Upper lobe of right lung (tissue), 1 donor: ENCODE measurements around the gene OR51B2. TPM values are rescaled to one million over a fixed set of nuclear protein-coding genes. Genes with fewer than 3 reads are reported as not detected.
"Not testable (repeated sequence)": the region's sequence is repeated elsewhere in the genome, so short reads cannot be mapped to it uniquely, and the experiment has no call there.

Experiments
- ATAC-seq: fragments of 200-7000 bp; cut with Tn5 transposase; one replicate; pipeline ENCODE4 v1.9.1; 2020; ENCODE audit warnings: mild to moderate bottlenecking, moderate library complexity
- DNase-seq: peaks from one replicate; pipeline ENCODE4 v3.0.0-alpha.2; 2020
- H3K27ac ChIP-seq: fragments of 200-600 bp; one replicate; pipeline ENCODE4 v1.8.0; 2022
- H3K27me3 ChIP-seq: fragments of 200-600 bp; one replicate; pipeline ENCODE4 v1.8.0; 2022; ENCODE audit warnings: mild to moderate bottlenecking
- H3K36me3 ChIP-seq: fragments of 200-600 bp; one replicate; pipeline ENCODE4 v1.8.0; 2022
- H3K4me1 ChIP-seq: fragments of 200-600 bp; one replicate; pipeline ENCODE4 v1.8.0; 2022
- H3K4me3 ChIP-seq: fragments of 200-600 bp; one replicate; pipeline ENCODE4 v1.8.0; 2022; ENCODE audit warnings: mild to moderate bottlenecking
- H3K9me3 ChIP-seq: fragments of 200-600 bp; one replicate; pipeline ENCODE4 v1.8.0; 2022
- intact Hi-C: fragments of 100-400 bp; cut with DNase I; formaldehyde crosslinking; loops from one replicate; pipeline ENCODE4 v1.11.0; 2022
- total RNA-seq: library from RNA; stranded (reverse); fragmentation: NEBNext Ultra II Directional; extraction: Animal tissue kit (Norgen Biotek cat#: 25700); gene quantifications from one replicate; pipeline ENCODE4 v1.2.1, GENCODE V29; 2021
- TF ChIP-seq, protein P1 (sequence below): fragments of 200-600 bp; IDR thresholded peaks from one replicate; pipeline ENCODE4 v1.8.0; 2022; ENCODE audit warnings: antibody characterized with exemption
- donor health status: DM: no; HTN: yes; CAD: no; lungs with severe emphysema.

OR51B2 gene
- total RNA-seq, 1 donor from 2014 or later: not detected

DNA sequence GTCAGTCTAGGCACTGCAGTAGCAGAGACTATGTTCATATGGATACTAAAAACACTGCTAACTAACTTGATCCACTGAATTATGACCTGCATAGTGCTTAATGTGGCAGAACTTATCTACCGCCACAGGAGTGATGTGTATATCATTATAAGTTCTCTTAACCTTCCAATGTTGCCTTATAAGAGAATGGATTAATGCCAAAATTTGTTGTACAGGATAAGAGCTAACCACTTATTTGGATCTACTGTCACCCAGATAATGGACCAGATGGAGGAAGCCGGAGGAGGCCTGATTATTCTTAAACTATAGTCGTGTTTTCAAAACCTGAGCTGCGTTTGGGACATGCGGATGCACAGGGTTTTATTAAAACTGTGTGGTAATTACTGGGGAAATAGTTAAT lies 20.5 kb downstream of the OR51B2 start:
- H3K27me3 ChIP-seq: no peaks in the 10 kb centered on the region
- ATAC-seq: no peak
- TF ChIP-seq, protein P1, sequence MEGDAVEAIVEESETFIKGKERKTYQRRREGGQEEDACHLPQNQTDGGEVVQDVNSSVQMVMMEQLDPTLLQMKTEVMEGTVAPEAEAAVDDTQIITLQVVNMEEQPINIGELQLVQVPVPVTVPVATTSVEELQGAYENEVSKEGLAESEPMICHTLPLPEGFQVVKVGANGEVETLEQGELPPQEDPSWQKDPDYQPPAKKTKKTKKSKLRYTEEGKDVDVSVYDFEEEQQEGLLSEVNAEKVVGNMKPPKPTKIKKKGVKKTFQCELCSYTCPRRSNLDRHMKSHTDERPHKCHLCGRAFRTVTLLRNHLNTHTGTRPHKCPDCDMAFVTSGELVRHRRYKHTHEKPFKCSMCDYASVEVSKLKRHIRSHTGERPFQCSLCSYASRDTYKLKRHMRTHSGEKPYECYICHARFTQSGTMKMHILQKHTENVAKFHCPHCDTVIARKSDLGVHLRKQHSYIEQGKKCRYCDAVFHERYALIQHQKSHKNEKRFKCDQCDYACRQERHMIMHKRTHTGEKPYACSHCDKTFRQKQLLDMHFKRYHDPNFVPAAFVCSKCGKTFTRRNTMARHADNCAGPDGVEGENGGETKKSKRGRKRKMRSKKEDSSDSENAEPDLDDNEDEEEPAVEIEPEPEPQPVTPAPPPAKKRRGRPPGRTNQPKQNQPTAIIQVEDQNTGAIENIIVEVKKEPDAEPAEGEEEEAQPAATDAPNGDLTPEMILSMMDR: no peak
- H3K27ac ChIP-seq: no peak overlapping the region
- no peak for DNase-seq
- intact Hi-C loops: no loop called here
- no peaks in the 10 kb centered on the region for H3K36me3 ChIP-seq
- no peaks in the 10 kb centered on the region for H3K9me3 ChIP-seq
- no peak overlapping the region for H3K4me3 ChIP-seq
- H3K4me1 ChIP-seq: no peaks in the 10 kb centered on the region

DNA sequence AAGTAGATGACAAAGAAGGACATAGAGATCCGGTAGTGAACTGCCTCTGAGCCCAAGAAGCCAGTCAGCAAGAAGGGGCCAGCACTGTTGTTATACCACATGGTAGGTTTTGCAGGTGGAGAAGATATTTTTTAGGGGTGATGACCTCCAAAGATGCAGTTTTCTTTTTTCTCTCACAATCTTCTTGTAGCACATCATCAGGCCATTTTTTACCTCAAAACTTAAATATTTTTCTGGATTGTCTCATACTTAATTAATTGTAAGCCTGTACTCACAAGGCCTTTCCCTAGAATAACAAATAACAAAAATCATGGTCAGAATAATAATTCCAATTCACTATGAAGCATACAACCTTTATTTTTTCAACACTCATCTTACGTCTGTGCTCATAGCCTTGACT lies 22.3 kb downstream of the OR51B2 start, which contains the start of gene OR51B4:
Gene OR51B4, minus strand, starts transcription at position 101 of the 400 bp plus-strand sequence. Its CDS starts 0 bp downstream, at position 101.
- Histone ChIP-seq H3K4me1 (no peaks in the 10 kb centered on the region), H3K4me3 (no peak within 1 kb of the TSS), H3K36me3 (no peaks in the 10 kb centered on the region), H3K27ac (no peak within 1 kb of the TSS), H3K9me3 (no peaks in the 10 kb centered on the region), H3K27me3 (no peaks in the 10 kb centered on the region)
- intact Hi-C loops: no loop called here
- no peak for ATAC-seq
- TF ChIP-seq, protein P1: no peak
- no peak for DNase-seq

DNA sequence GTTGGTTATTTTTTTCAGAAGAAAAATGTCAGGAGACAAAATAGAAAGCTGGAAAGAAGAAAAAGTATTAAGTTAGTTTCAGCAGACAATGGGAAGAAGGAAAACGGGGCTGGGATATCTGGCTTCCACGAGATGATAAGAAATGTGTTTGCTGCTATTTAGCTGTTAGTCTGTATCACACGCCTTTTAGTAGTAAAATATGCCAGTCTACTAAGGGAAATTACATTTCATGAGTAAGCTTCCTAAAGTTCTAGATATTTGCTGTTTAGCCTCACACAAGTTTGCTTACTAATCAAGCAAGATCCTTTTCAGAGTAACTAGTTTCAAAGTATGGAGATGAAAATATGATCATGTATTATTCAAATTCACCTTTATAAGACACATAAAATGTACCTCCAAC lies 23.8 kb downstream of the OR51B2 start:
- DNase-seq (no peak), ATAC-seq (no peak)
- Histone ChIP-seq H3K27me3 (no peaks in the 10 kb centered on the region), H3K4me1 (no peaks in the 10 kb centered on the region), H3K36me3 (no peaks in the 10 kb centered on the region), H3K27ac (no peak overlapping the region), H3K4me3 (no peak overlapping the region), H3K9me3 (no peaks in the 10 kb centered on the region)
- TF ChIP-seq, protein P1: no peak
- intact Hi-C loops: no loop called here

DNA sequence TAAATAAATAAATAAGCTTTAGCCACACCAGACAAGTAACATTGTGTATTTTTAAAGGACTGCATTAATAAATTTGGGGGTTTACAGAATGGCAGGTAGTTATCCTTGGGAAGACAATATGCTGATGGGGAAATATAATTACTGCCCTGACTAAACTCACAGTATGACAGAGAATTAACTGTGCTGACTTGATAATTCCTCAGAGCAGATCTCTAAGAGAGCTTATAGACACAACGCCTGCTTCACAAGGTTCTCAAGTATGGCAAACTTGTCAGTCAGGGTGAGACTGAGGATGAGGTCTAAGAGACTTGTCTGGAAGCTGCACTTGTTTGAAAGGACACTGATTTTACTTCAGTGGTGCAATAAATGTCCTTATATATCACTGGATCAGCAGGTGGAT lies 25.6 kb downstream of the OR51B2 start:
- Histone ChIP-seq H3K36me3 (no peaks in the 10 kb centered on the region), H3K27ac (no peak overlapping the region), H3K4me1 (no peaks in the 10 kb centered on the region), H3K9me3 (no peaks in the 10 kb centered on the region), H3K27me3 (no peaks in the 10 kb centered on the region), H3K4me3 (no peak overlapping the region)
- TF ChIP-seq, protein P1: no peak
- ATAC-seq (no peak), DNase-seq (no peak)
- intact Hi-C loops: no loop called here

DNA sequence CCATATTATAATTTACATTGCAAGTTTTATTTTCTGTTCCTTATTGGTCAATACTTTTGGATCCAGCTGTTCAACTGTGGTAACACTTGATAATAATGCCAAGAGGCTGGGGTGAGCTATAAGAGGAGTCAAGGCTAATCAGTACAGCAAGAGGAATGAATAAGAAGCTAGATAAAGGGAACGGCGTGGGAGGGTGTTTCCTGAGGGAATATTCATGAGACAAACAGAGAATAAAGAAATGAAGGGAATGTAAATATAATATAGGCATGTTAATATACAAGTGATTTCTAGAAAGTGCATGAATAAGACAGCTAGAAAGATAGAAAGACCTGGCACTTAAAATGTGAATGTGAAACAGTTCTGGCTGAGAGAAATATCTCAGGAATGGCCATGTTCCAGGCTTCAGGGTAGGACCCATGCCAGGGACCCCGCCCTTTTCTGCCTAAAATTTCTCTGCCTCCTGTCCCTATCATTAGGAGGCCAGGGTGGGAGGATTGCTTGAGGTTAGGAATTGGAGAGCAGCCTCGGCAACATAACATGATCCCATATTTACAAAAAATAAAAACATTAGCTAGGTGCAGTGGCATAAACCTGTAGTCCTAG lies 26.3 kb downstream of the OR51B2 start:
- TF ChIP-seq, protein P1: no peak
- Histone ChIP-seq H3K36me3 (no peaks in the 10 kb centered on the region), H3K9me3 (no peaks in the 10 kb centered on the region), H3K4me3 (no peak overlapping the region), H3K4me1 (no peaks in the 10 kb centered on the region), H3K27me3 (no peaks in the 10 kb centered on the region), H3K27ac (no peak overlapping the region)
- no peak for DNase-seq
- intact Hi-C loops: no loop called here
- ATAC-seq: no peak

DNA sequence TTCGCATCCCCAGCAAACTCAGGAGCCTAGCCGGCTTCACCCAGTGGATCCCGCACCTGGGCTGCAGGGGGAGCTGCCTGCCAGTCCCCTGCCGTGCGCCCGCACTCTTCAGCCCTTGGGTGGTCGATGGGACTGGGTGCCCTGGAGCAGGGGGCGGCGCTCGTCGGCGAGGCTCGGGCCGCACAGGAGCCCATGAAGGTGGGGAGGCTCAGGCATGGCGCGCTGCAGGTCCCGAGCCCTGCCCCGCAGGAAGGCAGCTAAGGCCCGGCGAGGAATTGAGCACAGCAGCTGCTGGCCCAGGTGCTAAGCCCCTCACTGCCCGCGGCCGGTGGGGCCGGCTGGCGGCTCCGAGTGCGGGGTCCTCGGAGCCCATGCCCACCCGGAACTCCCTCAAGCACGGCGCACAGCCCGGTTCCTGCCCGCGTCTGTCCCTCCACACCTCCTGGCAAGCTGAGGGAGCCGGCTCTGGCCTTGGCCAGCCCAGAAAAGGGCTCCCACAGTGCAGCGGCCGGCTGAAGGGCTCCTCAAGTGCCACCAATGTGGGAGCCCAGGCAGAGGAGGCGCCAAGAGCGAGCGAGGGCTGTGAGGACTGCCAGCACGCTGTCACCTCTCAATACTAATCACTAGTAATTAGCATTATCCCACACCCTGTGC lies 29.6 kb downstream of the OR51B2 start:
- H3K4me1 ChIP-seq, H3K27ac ChIP-seq, intact Hi-C loops, DNase-seq, H3K27me3 ChIP-seq, H3K9me3 ChIP-seq, H3K4me3 ChIP-seq, H3K36me3 ChIP-seq, ATAC-seq: not testable (repeated sequence)
